ENCODE results near the gene ENO2.

ENO2 gene

GRCh38 chr12:6956021-6956727 lies 41.8 kb downstream of the ENO2 start:
- Histone ChIP-seq H3K4me1 (ENCODE audit: insufficient read depth, low read length) (peaks cover 3% of the 10 kb centered on the region), H3K27me3 (ENCODE audit: insufficient read depth, low read length) (no peaks in the 10 kb centered on the region), H3K36me3 (ENCODE audit: insufficient read depth, low read length) (no peaks in the 10 kb centered on the region), H3K4me3 (ENCODE audit: low read length) (no peak overlapping the region), H3K9me3 (ENCODE audit: low read length) (no peaks in the 10 kb centered on the region), H2AFZ (ENCODE audit: low read depth, low read length) (no peak overlapping the region)

GRCh38 chr12:6957151-6957701 lies 42.8 kb downstream of the ENO2 start:
- no peak overlapping the region for H2AFZ ChIP-seq (ENCODE audit: low read depth, low read length)
- peaks cover 3% of the 10 kb centered on the region for H3K4me1 ChIP-seq (ENCODE audit: insufficient read depth, low read length)
- H3K27me3 ChIP-seq (ENCODE audit: insufficient read depth, low read length): no peaks in the 10 kb centered on the region
- H3K9me3 ChIP-seq (ENCODE audit: low read length): no peaks in the 10 kb centered on the region
- no peak overlapping the region for H3K4me3 ChIP-seq (ENCODE audit: low read length)
- no peaks in the 10 kb centered on the region for H3K36me3 ChIP-seq (ENCODE audit: insufficient read depth, low read length)

- no peak overlapping the region for H3K4me3 ChIP-seq (ENCODE audit: low read length)
- H3K27me3 ChIP-seq (ENCODE audit: insufficient read depth, low read length): no peaks in the 10 kb centered on the region
- no peaks in the 10 kb centered on the region for H3K36me3 ChIP-seq (ENCODE audit: insufficient read depth, low read length)
- H2AFZ ChIP-seq (ENCODE audit: low read depth, low read length): no peak overlapping the region
- H3K9me3 ChIP-seq (ENCODE audit: low read length): no peaks in the 10 kb centered on the region
- H3K4me1 ChIP-seq (ENCODE audit: insufficient read depth, low read length): peaks cover 3% of the 10 kb centered on the region
Observed at GRCh38 chr12:6957741-6958608, 43.6 kb downstream of the ENO2 start.

GRCh38 chr12:6958609-6959057 lies 44.3 kb downstream of the ENO2 start:
- H3K36me3 ChIP-seq (ENCODE audit: insufficient read depth, low read length): no peaks in the 10 kb centered on the region
- no peaks in the 10 kb centered on the region for H3K4me1 ChIP-seq (ENCODE audit: insufficient read depth, low read length)
- no peaks in the 10 kb centered on the region for H3K27me3 ChIP-seq (ENCODE audit: insufficient read depth, low read length)
- no peak overlapping the region for H3K4me3 ChIP-seq (ENCODE audit: low read length)
- no peak overlapping the region for H2AFZ ChIP-seq (ENCODE audit: low read depth, low read length)
- H3K9me3 ChIP-seq (ENCODE audit: low read length): no peaks in the 10 kb centered on the region

- H3K27me3 ChIP-seq (ENCODE audit: insufficient read depth, low read length): no peaks in the 10 kb centered on the region
- no peaks in the 10 kb centered on the region for H3K4me1 ChIP-seq (ENCODE audit: insufficient read depth, low read length)
- H2AFZ ChIP-seq (ENCODE audit: low read depth, low read length): no peak overlapping the region
- no peaks in the 10 kb centered on the region for H3K9me3 ChIP-seq (ENCODE audit: low read length)
- no peaks in the 10 kb centered on the region for H3K36me3 ChIP-seq (ENCODE audit: insufficient read depth, low read length)
- no peak overlapping the region for H3K4me3 ChIP-seq (ENCODE audit: low read length)
Observed at GRCh38 chr12:6959058-6959804, 44.9 kb downstream of the ENO2 start.

- Histone ChIP-seq H3K4me3 (ENCODE audit: low read length) (no peak overlapping the region), H3K4me1 (ENCODE audit: insufficient read depth, low read length) (no peaks in the 10 kb centered on the region), H2AFZ (ENCODE audit: low read depth, low read length) (no peak overlapping the region), H3K27me3 (ENCODE audit: insufficient read depth, low read length) (no peaks in the 10 kb centered on the region), H3K9me3 (ENCODE audit: low read length) (no peaks in the 10 kb centered on the region), H3K36me3 (ENCODE audit: insufficient read depth, low read length) (peaks cover 4% of the 10 kb centered on the region)
Observed at GRCh38 chr12:6959805-6960592, 45.6 kb downstream of the ENO2 start.

GRCh38 chr12:6960593-6961277 lies 46.4 kb downstream of the ENO2 start:
- Histone ChIP-seq H2AFZ (ENCODE audit: low read depth, low read length) (no peak overlapping the region), H3K4me3 (ENCODE audit: low read length) (no peak overlapping the region), H3K36me3 (ENCODE audit: insufficient read depth, low read length) (peaks cover 11% of the 10 kb centered on the region), H3K9me3 (ENCODE audit: low read length) (no peaks in the 10 kb centered on the region), H3K4me1 (ENCODE audit: insufficient read depth, low read length) (no peaks in the 10 kb centered on the region), H3K27me3 (ENCODE audit: insufficient read depth, low read length) (no peaks in the 10 kb centered on the region)

GRCh38 chr12:6961278-6961694 lies 46.9 kb downstream of the ENO2 start:
- Histone ChIP-seq H3K4me1 (ENCODE audit: insufficient read depth, low read length) (no peaks in the 10 kb centered on the region), H2AFZ (ENCODE audit: low read depth, low read length) (no peak overlapping the region), H3K9me3 (ENCODE audit: low read length) (no peaks in the 10 kb centered on the region), H3K36me3 (ENCODE audit: insufficient read depth, low read length) (peaks cover 16% of the 10 kb centered on the region), H3K27me3 (ENCODE audit: insufficient read depth, low read length) (no peaks in the 10 kb centered on the region), H3K4me3 (ENCODE audit: low read length) (no peak overlapping the region)

GRCh38 chr12:6961695-6962284 lies 47.4 kb downstream of the ENO2 start:
- Histone ChIP-seq H2AFZ (ENCODE audit: low read depth, low read length) (peak overlapping the region; percentile 55), H3K27me3 (ENCODE audit: insufficient read depth, low read length) (no peaks in the 10 kb centered on the region), H3K4me3 (ENCODE audit: low read length) (no peak overlapping the region), H3K9me3 (ENCODE audit: low read length) (no peaks in the 10 kb centered on the region), H3K4me1 (ENCODE audit: insufficient read depth, low read length) (no peaks in the 10 kb centered on the region), H3K36me3 (ENCODE audit: insufficient read depth, low read length) (peaks cover 20% of the 10 kb centered on the region)

GRCh38 chr12:6962285-6963015 lies 48.1 kb downstream of the ENO2 start:
- no peak overlapping the region for H3K4me3 ChIP-seq (ENCODE audit: low read length)
- peak overlapping the region; percentile 55 for H2AFZ ChIP-seq (ENCODE audit: low read depth, low read length)
- H3K36me3 ChIP-seq (ENCODE audit: insufficient read depth, low read length): peaks cover 26% of the 10 kb centered on the region
- H3K9me3 ChIP-seq (ENCODE audit: low read length): no peaks in the 10 kb centered on the region
- no peaks in the 10 kb centered on the region for H3K27me3 ChIP-seq (ENCODE audit: insufficient read depth, low read length)
- H3K4me1 ChIP-seq (ENCODE audit: insufficient read depth, low read length): no peaks in the 10 kb centered on the region

- Histone ChIP-seq H3K36me3 (ENCODE audit: insufficient read depth, low read length) (peaks cover 33% of the 10 kb centered on the region), H3K4me1 (ENCODE audit: insufficient read depth, low read length) (no peaks in the 10 kb centered on the region), H3K9me3 (ENCODE audit: low read length) (no peaks in the 10 kb centered on the region), H3K27me3 (ENCODE audit: insufficient read depth, low read length) (no peaks in the 10 kb centered on the region), H2AFZ (ENCODE audit: low read depth, low read length) (no peak overlapping the region), H3K4me3 (ENCODE audit: low read length) (no peak overlapping the region)
Observed at GRCh38 chr12:6963016-6963731, 48.8 kb downstream of the ENO2 start.

All from neuron (in vitro differentiated cells).